Activated CD8-positive, alpha-beta memory T cell treated with anti-CD3 and anti-CD28 coated beads for 48 hours (primary cell): ENCODE measurements around the gene EGFL6.
"Not testable (repeated sequence)": the region's sequence is repeated elsewhere in the genome, so short reads cannot be mapped to it uniquely, and the experiment has no call there.

Experiments used
- DNase-seq, 3 experiments: peaks; one replicate each; pipeline ENCODE4 v3.0.0-alpha.2; 2020; ENCODE audit warnings: low read depth in 2 of 3, low spot score in 2 of 3

Gene EGFL6

GRCh38 chrX:13652287-13652793, 82.9 kb downstream of the EGFL6 start:
- DNase-seq, result no peak

- peak; percentile 57 to 95 (median 83) for DNase-seq
Measured at GRCh38 chrX:13652850-13653693, 83.7 kb downstream of the EGFL6 start, which contains the start of gene TCEANC. TCEANC (plus strand) TSS chrX:13653141; CDS start chrX:13662509, 9,368 bp downstream.

- no peak for DNase-seq
Measured at GRCh38 chrX:13654116-13654515, 84.7 kb downstream of the EGFL6 start.

DNA sequence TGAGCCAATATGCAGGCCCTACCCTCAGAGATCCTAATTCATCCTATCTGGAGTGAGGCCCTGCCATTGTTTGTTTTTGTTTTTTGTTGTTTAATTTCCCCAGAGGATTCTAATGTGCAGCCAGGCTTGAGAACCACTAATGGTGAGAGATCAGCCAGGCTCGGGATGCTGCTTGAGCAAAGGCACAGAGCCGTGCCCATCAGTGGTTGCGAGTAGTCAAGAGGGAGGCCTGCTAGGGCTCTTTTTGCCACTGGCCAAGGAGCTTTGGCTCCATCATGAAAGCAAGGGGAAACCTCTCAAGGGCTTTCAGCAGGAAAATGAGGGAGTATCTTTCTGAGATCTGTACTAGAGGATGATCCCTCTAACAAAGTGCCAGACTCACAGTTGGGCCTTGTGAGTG, 86.3 kb downstream of the EGFL6 start:
- DNase-seq, result no peak

- no peak for DNase-seq
Measured at GRCh38 chrX:13658602-13659001, 89.2 kb downstream of the EGFL6 start.

DNA sequence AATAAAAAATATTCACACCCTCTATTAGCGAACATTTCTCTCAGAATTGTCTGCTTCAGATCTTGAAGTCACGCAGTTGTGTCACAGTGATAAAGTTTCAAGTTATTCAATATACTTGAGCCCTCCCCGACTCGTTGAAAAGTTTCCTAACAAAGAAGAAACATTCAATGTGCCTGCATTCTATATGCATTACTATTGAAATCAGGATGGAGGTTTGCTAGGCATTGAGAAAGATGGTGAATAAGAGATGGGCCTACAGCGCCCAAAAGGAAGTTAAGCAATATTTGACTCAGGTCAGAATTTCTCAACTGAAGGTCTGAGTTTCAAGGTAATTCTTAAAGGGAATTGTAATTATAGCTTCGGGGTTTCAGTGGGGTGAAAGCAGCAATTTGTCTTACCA, 89.7 kb downstream of the EGFL6 start:
- no peak for DNase-seq

GRCh38 chrX:13661735-13662288, 92.4 kb downstream of the EGFL6 start:
- DNase-seq, result no peak

DNA sequence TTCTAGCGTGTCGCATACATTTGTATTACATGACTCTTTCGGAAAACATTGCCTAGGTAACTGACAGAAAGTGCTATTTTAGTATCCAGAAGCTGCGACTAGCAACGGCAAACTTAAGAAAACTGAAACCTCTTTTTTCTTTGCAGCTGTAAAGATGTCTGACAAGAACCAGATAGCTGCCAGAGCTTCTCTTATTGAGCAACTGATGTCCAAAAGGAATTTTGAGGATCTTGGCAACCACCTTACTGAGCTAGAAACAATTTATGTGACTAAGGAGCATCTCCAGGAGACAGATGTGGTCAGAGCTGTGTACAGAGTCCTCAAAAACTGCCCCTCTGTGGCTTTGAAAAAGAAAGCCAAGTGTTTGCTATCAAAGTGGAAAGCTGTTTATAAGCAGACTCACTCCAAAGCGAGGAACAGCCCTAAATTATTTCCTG, 93.0 kb downstream of the EGFL6 start:
- DNase-seq, result no peak

- DNase-seq, result no peak
Measured at GRCh38 chrX:13664020-13664419, 94.6 kb downstream of the EGFL6 start.

GRCh38 chrX:13666836-13667235, 97.4 kb downstream of the EGFL6 start:
- no peak for DNase-seq

- no peak for DNase-seq
Measured at GRCh38 chrX:13667919-13668318, 98.5 kb downstream of the EGFL6 start.

DNA sequence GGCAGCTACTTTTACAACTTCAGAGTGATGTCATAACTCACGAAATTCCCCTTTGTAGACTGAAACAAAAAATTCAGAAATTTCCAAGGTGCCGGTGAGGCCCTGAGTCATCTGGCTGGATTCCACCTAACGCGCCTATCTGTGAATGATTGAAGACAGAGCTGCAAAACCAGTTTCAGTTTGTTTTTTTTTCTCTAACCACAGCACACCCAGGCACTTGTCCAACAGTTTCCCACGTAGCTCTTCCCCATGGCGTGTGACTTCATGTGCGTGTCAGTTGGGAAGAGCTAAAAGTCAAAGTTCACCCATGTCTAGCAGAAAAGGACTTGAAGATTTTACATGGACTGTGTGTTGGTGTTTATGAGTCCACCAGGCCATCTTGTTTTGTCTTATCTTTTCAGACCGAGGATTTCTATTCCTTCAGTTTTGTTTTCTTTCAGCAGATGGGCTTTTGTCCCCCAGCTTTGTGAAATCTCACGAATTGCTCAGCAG, 99.9 kb downstream of the EGFL6 start:
- no peak for DNase-seq

DNA sequence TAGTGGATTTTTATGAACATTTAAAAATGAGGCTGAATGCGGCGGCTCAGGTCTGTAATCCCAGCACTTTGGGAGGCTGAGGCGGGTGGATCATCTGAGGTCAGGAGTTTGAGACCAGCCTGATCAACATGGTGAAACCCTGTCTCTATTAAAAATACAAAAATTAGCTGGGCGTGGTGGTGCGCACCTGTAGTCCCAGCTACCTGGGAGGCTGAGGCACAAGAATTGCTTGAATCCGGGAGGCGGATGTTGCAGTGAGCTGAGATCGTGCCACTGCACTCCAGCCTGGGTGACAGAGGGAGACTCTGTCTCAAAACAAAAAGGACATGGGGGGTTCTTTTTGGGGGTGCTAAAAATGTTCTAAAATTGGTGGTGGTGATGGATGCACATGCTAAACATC, 100.4 kb downstream of the EGFL6 start:
- not testable (repeated sequence) for DNase-seq

DNA sequence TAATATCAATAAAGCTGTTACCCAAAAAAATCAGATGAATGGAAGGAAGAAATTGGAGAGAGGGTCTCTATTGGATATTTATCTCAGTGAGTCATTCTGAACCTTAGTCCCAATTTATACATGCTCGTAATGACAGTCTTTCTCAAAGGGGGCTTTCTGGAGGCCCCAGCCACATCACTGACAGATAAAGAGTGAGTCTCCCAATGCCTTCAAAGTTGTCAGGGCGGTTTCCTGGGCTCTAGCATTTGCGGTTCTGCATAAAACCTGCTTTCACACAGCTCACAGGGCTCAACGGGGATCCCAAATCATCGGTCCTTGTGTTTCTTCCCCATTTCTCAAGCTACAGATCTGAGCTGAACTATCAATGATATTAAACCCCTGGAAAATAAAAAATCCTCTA, 100.8 kb downstream of the EGFL6 start:
- no peak for DNase-seq

GRCh38 chrX:13673016-13673415, 103.6 kb downstream of the EGFL6 start:
- DNase-seq, result no peak

DNA sequence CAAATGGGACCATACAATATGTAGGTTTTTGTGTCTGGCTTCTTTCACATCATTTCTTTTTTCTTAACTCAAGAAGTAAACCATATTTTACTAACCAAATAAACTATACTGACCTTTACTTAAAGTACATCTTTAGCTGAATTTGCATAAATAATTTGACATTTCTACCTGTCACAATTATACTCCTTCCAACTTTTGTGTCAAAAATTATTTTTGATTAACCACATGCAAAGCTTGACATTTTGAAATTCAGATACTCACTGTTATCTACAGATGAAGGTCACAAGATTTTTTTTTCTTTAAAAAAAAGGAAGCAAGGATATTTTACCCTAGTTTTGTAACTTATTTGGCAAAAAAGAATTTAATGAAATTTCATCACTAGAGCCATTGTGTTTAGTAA, 107.5 kb downstream of the EGFL6 start:
- DNase-seq, result no peak

DNA sequence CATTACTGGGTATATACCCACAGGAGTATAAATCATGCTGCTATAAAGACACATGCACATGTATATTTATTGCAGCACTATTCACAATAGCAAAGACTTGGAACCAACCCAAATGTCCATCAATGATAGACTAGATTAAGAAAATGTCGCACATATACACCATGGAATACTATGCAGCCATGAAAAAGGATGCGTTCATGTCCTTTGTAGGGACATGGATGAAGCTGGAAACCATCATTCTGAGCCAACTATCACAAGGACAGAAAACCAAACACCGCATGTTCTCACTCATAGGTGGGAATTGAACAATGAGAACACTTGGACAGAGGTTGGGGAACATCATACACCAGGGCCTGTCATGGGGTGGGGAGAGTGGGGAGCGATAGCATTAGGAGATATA, 110.3 kb downstream of the EGFL6 start:
- DNase-seq, result not testable (repeated sequence)

DNA sequence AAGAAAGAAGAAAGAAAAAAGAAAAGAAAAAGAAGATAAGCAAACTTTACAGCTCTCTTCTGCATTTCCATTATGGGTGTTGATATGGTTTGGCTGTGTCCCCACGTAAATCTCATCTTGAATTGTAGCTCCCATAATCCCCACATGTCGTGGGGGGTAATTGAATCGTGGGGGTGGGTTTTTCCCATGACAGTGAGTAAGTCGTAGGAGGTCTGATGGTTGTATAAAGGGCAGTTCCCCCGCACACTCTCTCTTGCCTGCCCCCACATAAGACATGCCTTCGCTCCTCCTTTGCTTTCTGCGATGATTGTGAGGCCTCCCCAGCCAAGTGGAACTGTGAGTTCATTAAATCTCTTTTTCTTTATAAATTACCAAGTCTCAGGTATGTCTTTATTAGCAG, 112.2 kb downstream of the EGFL6 start:
- no peak for DNase-seq
